A549 (cell line): Measurements from ENCODE around the gene MED26.

Experiments
- CTCF ChIP-seq: fragments of >200 bp; sonication (Bioruptor Twin); formaldehyde crosslinking; IDR thresholded peaks from 3 replicates; pipeline ENCODE4 v1.5.1; 2016
- ELK1 ChIP-seq: fragments of 150-350 bp; IDR thresholded peaks from 2 replicates; pipeline ENCODE4 v1.6.1; 2014; ENCODE audit warnings: low read depth, mild to moderate bottlenecking, low read length
- RFX5 ChIP-seq: fragments of 450-650 bp; IDR thresholded peaks from 2 replicates; pipeline ENCODE4 v1.7.1; 2014; ENCODE audit warnings: antibody characterized with exemption, mild to moderate bottlenecking, moderate library complexity

GRCh38 chr19:16591803-16592556 is 36.0 kb downstream of the MED26 start:
- TF ChIP-seq ELK1 (no peak), RFX5 (no peak), CTCF (no peak)
